Liver (tissue), 9 donors: ENCODE results near the gene LARGE1. TPM values are rescaled to one million over a fixed set of nuclear protein-coding genes. Genes with fewer than 3 reads are reported as not detected.

Experiments used
- DNase-seq: peaks from one replicate; pipeline ENCODE4 v3.0.0-alpha.2; 2017; ENCODE audit warnings: low spot score
- H3K27ac ChIP-seq, 2 donors: one replicate each; pipeline ENCODE4 v1.7.0; 2013; ENCODE audit warnings: inconsistent platforms in 2 of 2, low read length in 2 of 2, control low read depth in 1 of 2, low read depth in 1 of 2, mild to moderate bottlenecking in 1 of 2
- H3K27me3 ChIP-seq, 4 donors: one replicate each; pipeline versions ENCODE4 v1.6.1 to v1.7.0; 2013; ENCODE audit warnings: low read length in 3 of 4, inconsistent platforms in 1 of 4, mild to moderate bottlenecking in 1 of 4, moderate library complexity in 1 of 4; ENCODE audit not compliant: control insufficient read depth in 4 of 4, insufficient read depth in 4 of 4
- H3K36me3 ChIP-seq, 4 donors: one replicate each; pipeline versions ENCODE4 v1.6.1 to v1.7.0; 2013; ENCODE audit warnings: low read length in 3 of 4, mild to moderate bottlenecking in 3 of 4, low read depth in 1 of 4, moderate library complexity in 1 of 4; ENCODE audit not compliant: control insufficient read depth in 4 of 4, insufficient read depth in 3 of 4
- H3K4me1 ChIP-seq, 4 donors: one replicate each; pipeline versions ENCODE4 v1.6.1 to v1.7.0; 2013; ENCODE audit warnings: low read length in 3 of 4, mild to moderate bottlenecking in 3 of 4, moderate library complexity in 1 of 4; ENCODE audit not compliant: control insufficient read depth in 4 of 4, insufficient read depth in 4 of 4
- H3K4me3 ChIP-seq, 3 donors: one replicate each; pipeline versions ENCODE4 v1.6.1 to v1.7.0; 2013; ENCODE audit warnings: low read length in 3 of 3, control low read depth in 1 of 3, low read depth in 1 of 3, mild to moderate bottlenecking in 1 of 3
- H3K9ac ChIP-seq, 2 donors: one replicate each; pipeline ENCODE4 v1.7.0; 2013; ENCODE audit warnings: low read length in 2 of 2, mild to moderate bottlenecking in 2 of 2, moderate library complexity in 2 of 2, control low read depth in 1 of 2, low read depth in 1 of 2
- H3K9me3 ChIP-seq, 4 donors: one replicate each; pipeline versions ENCODE4 v1.6.1 to v1.7.0; 2013; ENCODE audit warnings: low read length in 3 of 4; ENCODE audit not compliant: control insufficient read depth in 4 of 4
- CTCF ChIP-seq: fragments of 150-350 bp; IDR thresholded peaks from 2 replicates; pipeline ENCODE4 v1.5.1; 2017; ENCODE audit warnings: improper control_type of control experiment, low read depth, low read length; ENCODE audit not compliant: missing input control
- EGR1 ChIP-seq, 2 donors: IDR thresholded peaks; 2 replicates each; pipeline ENCODE4 v1.6.1; 2016 to 2018; ENCODE audit warnings: antibody characterized with exemption in 2 of 2, low read depth in 2 of 2
- FOXA1 ChIP-seq: IDR thresholded peaks from 2 replicates; pipeline ENCODE4 v1.6.1; 2016; ENCODE audit warnings: antibody characterized with exemption
- GABPA ChIP-seq, 2 donors: IDR thresholded peaks in 1 of 2; conservative IDR thresholded peaks in 1 of 2; 2 replicates each; pipeline ENCODE4 v1.6.1; 2016; ENCODE audit warnings: antibody characterized with exemption in 2 of 2, mild to moderate bottlenecking in 1 of 2, moderate library complexity in 1 of 2
- MAX ChIP-seq: IDR thresholded peaks from 2 replicates; pipeline ENCODE4 v1.6.1; 2016; ENCODE audit warnings: antibody characterized with exemption
- RXRA ChIP-seq, 2 donors: IDR thresholded peaks; 2 replicates each; pipeline ENCODE4 v1.6.1; 2017 to 2018; ENCODE audit warnings: antibody characterized with exemption in 2 of 2, mild to moderate bottlenecking in 1 of 2
- YY1 ChIP-seq: IDR thresholded peaks from 2 replicates; pipeline ENCODE4 v1.6.1; 2016; ENCODE audit warnings: antibody characterized with exemption, mild to moderate bottlenecking
- WGBS: extraction: QIAGEN DNeasy Blood & Tissue Kit; methylation state at CpG from one replicate; pipeline ENCODE4 v1.1.7; 2013; 5-methylcytosine and 5-hydroxymethylcytosine counted together
- polyA plus RNA-seq, 2 donors: library from polyadenylated mRNA; stranded (reverse) in 1 of 2; unstranded in 1 of 2; fragments of 200-250 nt in 1 of 2; fragments of >200 nt in 1 of 2; fragmentation: Nextera tagmentation in 1 of 2; extraction: Ambion mirVana in 1 of 2; gene quantifications; one replicate each; pipeline versions ENCODE4 v1.2.1 to v1.2.3, GENCODE V29; 2013 to 2015
- total RNA-seq, 2 donors: library from RNA; depleted of rRNA; stranded (reverse); fragments of >200 nt; gene quantifications; one replicate each; pipeline ENCODE4 v1.2.3, GENCODE V29; 2014
- TF ChIP-seq, protein P1 (sequence below): IDR thresholded peaks from 2 replicates; pipeline ENCODE4 v1.6.1; 2016; ENCODE audit warnings: antibody characterized with exemption
- donor health status: healthy.
- donor health status: healthy.
- donor health status: healthy.
- donor health status: healthy.
- donor health status: healthy.

LARGE1 gene
- total and polyA plus RNA-seq, 4 donors: 2.3 to 14.1 (median 5.7) TPM

GRCh38 chr22:33964121-33964520 lies 43.8 kb upstream of the LARGE1 start:
- DNase-seq: no peak
- TF ChIP-seq, protein P1, sequence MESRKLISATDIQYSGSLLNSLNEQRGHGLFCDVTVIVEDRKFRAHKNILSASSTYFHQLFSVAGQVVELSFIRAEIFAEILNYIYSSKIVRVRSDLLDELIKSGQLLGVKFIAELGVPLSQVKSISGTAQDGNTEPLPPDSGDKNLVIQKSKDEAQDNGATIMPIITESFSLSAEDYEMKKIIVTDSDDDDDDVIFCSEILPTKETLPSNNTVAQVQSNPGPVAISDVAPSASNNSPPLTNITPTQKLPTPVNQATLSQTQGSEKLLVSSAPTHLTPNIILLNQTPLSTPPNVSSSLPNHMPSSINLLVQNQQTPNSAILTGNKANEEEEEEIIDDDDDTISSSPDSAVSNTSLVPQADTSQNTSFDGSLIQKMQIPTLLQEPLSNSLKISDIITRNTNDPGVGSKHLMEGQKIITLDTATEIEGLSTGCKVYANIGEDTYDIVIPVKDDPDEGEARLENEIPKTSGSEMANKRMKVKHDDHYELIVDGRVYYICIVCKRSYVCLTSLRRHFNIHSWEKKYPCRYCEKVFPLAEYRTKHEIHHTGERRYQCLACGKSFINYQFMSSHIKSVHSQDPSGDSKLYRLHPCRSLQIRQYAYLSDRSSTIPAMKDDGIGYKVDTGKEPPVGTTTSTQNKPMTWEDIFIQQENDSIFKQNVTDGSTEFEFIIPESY: no peak
- no peak for TF ChIP-seq CTCF
- no peak for TF ChIP-seq EGR1 (IDR thresholded peaks at IDR 0.05; ENCODE audit: low read depth in 2 of 2)
- no peak for TF ChIP-seq RXRA (IDR thresholded peaks at IDR 0.05)
- TF ChIP-seq YY1: no peak
- no peak for TF ChIP-seq MAX
- H3K36me3 ChIP-seq: no peaks in the 10 kb centered on the region
- H3K9me3 ChIP-seq: no peaks in the 10 kb centered on the region
- H3K4me3 ChIP-seq: no peak overlapping the region
- 92% methylated on average over 1 of the region's 1 CpG for WGBS
- no peak overlapping the region for H3K27ac ChIP-seq
- H3K4me1 ChIP-seq: peaks cover 0 to 3% (median 0%) of the 10 kb centered on the region in 4 donors
- no peak overlapping the region for H3K9ac ChIP-seq
- H3K27me3 ChIP-seq: no peaks in the 10 kb centered on the region

DNA sequence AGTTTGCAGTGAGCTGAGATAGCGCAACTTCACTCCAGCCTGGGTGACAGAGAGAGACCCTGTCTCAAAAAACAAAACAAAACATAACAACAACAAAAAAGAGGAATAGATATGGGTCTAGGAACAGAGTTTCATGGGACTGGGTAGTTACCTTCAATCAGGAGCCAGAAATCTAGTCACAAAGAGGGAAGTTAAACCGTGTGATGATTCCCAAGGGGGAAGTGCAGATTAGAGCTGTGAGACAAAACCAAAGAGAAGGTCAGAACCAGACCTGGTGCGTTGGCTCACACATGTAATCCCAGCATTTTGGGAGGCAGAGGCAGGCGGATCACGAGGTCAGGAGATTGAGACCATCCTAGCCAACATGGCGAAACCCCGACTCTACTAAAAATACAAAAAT lies 42.1 kb upstream of the LARGE1 start:
- Histone ChIP-seq H3K9ac (no peak overlapping the region), H3K4me3 (no peak overlapping the region), H3K27ac (no peak overlapping the region), H3K36me3 (no peaks in the 10 kb centered on the region), H3K9me3 (no peaks in the 10 kb centered on the region), H3K27me3 (no peaks in the 10 kb centered on the region), H3K4me1 (peaks cover 0 to 1% (median 0%) of the 10 kb centered on the region in 4 donors)
- TF ChIP-seq, protein P1: no peak
- no peak for TF ChIP-seq FOXA1
- no peak for TF ChIP-seq YY1
- TF ChIP-seq GABPA (IDR thresholded peaks at IDR 0.05 in 1 of 2, conservative IDR thresholded peaks at IDR 0.05 in 1 of 2): no peak
- no peak for TF ChIP-seq CTCF
- no peak for DNase-seq
- 94% methylated on average over 7 of the region's 7 CpGs for WGBS
